ENCODE results near the gene CCDC43.

DNA sequence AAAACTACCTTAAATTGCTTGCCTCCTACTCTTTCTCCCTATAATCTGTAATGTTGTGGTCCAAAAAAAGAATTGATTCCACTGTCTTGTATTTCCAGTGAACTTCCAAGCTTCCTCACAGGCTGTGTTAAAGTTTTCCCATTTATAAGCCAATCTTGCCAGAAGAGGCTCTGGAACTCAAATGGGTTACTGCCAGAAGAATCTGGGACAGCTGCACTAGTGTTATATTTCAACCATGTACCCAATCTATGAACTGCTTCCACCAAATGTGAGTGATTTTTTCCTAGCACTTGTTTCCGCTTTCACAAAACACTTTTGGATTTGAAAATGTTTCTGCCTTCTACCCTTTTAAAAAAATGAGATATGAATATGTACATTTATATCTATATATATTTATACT is 1.8 kb downstream of the CCDC43 start:
- TF ChIP-seq, protein P1, sequence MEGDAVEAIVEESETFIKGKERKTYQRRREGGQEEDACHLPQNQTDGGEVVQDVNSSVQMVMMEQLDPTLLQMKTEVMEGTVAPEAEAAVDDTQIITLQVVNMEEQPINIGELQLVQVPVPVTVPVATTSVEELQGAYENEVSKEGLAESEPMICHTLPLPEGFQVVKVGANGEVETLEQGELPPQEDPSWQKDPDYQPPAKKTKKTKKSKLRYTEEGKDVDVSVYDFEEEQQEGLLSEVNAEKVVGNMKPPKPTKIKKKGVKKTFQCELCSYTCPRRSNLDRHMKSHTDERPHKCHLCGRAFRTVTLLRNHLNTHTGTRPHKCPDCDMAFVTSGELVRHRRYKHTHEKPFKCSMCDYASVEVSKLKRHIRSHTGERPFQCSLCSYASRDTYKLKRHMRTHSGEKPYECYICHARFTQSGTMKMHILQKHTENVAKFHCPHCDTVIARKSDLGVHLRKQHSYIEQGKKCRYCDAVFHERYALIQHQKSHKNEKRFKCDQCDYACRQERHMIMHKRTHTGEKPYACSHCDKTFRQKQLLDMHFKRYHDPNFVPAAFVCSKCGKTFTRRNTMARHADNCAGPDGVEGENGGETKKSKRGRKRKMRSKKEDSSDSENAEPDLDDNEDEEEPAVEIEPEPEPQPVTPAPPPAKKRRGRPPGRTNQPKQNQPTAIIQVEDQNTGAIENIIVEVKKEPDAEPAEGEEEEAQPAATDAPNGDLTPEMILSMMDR (IDR thresholded peaks at IDR 0.05; ENCODE audit: control extremely low read depth in 1 of 3, insufficient read depth in 1 of 3, low read depth in 1 of 3, low read length in 3 of 3) = no peak
- TF ChIP-seq POLR2AphosphoS5 (IDR thresholded peaks at IDR 0.05; ENCODE audit: low read depth, low read length) (no peak), EP300 (IDR thresholded peaks at IDR 0.05; ENCODE audit: borderline replicate concordance in 1 of 2, low read depth in 2 of 2, low read length in 2 of 2) (no peak), POLR2A (IDR thresholded peaks at IDR 0.05; ENCODE audit: control extremely low read depth in 1 of 2, low read depth in 2 of 2, low read length in 2 of 2) (no peak)
